Measurements from ENCODE around the gene SRGAP1.

SRGAP1 gene

DNA sequence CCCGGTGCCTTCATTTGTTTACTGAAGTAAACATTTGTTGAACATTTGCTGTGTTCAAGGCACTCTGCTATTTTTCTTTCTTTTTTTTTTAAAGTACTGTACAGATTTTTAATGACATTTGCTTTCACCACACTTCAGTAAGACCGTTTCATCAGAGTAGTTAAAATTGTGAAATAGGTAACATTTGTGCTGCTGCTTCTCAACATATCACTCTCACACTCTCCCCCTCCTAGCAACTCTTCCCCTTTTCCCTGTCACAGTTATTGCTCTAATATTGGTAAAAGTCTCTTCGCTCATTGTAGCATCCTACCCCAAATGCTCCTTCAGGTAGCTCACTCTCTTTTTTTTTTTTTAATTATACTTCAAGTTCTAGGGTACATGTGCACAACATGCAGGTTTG lies 49.6 kb downstream of the SRGAP1 start:
- DNase-seq (ENCODE audit: insufficient read length, low spot score): no peak
- TF ChIP-seq, protein P1, sequence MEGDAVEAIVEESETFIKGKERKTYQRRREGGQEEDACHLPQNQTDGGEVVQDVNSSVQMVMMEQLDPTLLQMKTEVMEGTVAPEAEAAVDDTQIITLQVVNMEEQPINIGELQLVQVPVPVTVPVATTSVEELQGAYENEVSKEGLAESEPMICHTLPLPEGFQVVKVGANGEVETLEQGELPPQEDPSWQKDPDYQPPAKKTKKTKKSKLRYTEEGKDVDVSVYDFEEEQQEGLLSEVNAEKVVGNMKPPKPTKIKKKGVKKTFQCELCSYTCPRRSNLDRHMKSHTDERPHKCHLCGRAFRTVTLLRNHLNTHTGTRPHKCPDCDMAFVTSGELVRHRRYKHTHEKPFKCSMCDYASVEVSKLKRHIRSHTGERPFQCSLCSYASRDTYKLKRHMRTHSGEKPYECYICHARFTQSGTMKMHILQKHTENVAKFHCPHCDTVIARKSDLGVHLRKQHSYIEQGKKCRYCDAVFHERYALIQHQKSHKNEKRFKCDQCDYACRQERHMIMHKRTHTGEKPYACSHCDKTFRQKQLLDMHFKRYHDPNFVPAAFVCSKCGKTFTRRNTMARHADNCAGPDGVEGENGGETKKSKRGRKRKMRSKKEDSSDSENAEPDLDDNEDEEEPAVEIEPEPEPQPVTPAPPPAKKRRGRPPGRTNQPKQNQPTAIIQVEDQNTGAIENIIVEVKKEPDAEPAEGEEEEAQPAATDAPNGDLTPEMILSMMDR (IDR thresholded peaks at IDR 0.05; ENCODE audit: insufficient read depth, missing control alignments): no peak
- no peak for FAIRE-seq

DNA sequence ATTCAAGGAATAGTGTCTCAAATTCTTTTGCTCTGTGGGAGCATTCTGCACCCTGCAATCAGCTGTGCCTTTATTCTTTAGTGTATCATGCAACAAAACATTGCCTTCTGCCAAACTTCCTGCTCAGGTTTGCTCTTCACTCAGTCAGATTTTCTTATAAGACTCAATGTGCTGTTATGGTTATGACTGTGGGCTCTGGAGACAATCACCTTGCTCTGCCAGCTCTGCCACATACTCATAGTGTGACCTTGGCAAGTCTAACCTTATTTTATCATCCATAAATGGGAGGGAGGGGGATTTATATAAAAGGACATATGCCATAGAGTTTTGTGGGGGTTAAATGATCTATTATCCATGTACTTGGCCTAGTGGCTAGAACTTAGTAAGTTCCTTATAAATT lies 51.3 kb downstream of the SRGAP1 start:
- no peak for DNase-seq (ENCODE audit: insufficient read length, low spot score)
- no peak for FAIRE-seq
- TF ChIP-seq, protein P1 (IDR thresholded peaks at IDR 0.05; ENCODE audit: insufficient read depth, missing control alignments): no peak

DNA sequence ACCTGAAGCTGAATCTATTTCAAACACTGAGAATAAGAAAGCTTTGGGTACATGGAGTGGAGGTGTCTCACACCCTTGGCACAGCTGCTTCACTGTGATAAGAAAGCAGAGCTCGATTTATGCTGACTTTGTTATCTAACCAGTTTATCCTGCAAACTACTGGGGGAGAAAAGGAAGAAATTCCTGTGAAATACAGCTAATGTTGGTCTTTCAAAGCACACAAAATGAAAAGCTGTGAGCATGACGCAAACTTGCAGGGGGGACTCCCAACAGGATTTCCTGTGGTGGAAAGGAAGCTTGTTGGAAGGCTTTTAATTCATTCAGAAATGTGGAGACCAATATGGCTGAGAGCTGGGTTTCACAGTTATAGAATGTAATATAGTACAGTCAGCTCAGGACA lies 53.4 kb downstream of the SRGAP1 start:
- FAIRE-seq: no peak
- TF ChIP-seq, protein P1 (IDR thresholded peaks at IDR 0.05; ENCODE audit: insufficient read depth, missing control alignments): no peak
- no peak for DNase-seq (ENCODE audit: insufficient read length, low spot score)

DNA sequence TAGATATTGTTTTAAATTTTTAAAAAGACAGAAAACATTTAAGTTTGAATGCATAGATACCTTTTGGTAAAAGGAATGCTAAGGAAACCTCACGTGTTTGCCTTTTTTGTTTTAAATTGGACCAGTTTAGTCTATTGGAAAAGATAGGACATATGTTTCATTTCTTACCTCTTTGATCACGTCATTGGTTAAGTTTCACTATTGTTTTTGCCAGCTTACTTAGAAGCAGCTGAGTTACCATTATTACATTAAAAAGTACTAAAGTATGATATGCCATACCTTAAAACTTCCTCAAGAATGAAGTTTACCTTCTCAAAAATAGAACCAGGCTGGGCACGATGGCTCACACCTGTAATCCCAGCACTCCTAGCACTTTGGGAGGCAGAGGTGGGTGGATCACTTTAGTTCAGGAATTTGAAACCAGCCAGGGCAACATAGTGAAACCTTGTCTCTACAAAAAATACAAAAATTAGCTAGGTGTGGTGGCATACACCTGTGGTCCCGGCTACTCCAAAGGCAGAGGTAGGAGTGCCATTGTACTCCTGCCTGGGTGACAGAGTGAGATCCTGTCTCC lies 54.4 kb downstream of the SRGAP1 start:
- TF ChIP-seq, protein P1 (IDR thresholded peaks at IDR 0.05; ENCODE audit: insufficient read depth, missing control alignments): no peak
- FAIRE-seq: no peak
- no peak for DNase-seq (ENCODE audit: insufficient read length, low spot score)

DNA sequence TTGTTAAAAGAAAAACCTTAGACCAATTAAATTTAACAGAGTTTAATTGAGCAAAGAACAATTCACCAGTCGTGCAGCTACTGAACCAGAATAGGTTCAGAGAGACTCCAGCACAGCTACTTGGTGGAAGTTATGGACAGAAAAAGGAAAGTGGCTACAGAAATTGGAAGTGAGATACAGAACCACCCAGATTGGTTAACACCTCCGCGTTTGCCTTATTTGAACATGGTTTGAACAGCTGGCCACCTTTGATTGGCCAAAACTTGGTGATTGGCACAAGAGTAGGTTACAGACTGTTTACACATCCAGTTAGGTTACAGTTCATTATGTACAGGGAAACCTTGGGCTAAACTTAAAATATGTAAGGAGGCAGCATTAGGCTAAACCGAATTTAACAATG lies 54.9 kb downstream of the SRGAP1 start:
- FAIRE-seq (no peak), DNase-seq (ENCODE audit: insufficient read length, low spot score) (no peak)
- TF ChIP-seq, protein P1 (IDR thresholded peaks at IDR 0.05; ENCODE audit: insufficient read depth, missing control alignments): no peak

DNA sequence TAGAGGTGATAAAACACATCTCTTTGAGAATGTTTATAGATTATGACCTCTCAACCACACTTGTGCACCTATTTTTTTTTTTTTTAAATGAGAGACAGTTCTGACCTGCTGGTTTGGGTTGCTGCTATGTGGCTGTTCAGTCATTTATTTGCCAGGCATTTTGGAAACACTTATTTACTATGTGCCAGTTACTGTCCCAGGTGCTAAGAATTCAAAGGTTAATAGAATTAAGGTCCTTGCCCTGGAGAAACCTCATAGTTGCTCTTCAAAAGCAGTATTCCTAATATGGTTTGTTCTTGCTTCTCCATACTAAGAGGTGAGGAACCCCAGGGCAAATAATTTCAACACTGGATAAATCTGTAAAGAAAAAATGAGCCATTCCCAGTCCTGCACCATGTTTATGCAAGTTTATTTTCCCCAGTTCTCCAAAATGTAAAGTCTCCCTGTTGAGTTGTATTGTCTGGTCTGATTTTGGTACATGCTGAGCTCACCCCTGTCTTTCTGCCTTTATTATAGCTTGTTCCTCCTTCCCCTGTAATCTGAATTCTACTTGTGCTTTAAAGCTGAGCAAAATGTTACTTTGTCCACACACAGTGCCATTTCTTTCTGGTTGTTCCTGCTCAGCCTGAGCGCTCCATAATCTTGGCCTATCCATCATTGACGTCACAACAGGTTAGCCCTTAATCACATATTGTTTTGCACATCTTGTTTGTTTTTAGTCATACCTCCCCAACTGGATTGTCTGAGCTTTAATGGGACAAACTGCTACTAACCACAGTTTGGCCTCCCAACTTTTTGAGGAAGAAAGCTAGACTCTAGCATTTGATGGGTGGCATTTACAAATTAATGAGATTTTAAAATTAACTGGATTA lies 56.7 kb downstream of the SRGAP1 start:
- DNase-seq (ENCODE audit: insufficient read length, low spot score) (no peak), FAIRE-seq (no peak)
- TF ChIP-seq, protein P1 (IDR thresholded peaks at IDR 0.05; ENCODE audit: insufficient read depth, missing control alignments): no peak

DNA sequence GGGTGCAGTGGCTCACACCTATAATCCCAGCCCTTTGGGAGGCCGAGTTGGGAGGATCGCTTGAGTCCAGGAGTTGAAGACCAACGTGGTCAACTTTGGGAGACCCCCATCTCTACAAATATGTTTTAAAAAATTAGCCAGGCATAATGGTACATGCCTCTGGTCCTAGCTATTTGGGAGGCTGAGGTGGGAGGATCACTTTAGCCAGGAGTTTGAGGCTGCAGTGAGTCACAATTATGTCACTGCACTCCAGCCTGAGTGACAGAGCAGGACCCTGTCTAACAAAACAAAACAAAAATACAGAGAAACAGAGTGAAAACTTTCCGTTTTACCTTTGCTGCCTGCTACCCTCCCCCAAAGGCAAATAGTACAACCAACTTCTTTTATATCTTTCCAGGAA lies 60.2 kb downstream of the SRGAP1 start:
- TF ChIP-seq, protein P1 (IDR thresholded peaks at IDR 0.05; ENCODE audit: insufficient read depth, missing control alignments): no peak
- DNase-seq (ENCODE audit: insufficient read length, low spot score) (no peak), FAIRE-seq (no peak)

Data from D721Med (cell line).